Vagina (tissue), 2 donors: Measurements from ENCODE around the gene MYO7B. TPM values are rescaled to one million over a fixed set of nuclear protein-coding genes. Genes with fewer than 3 reads are reported as not detected.

Experiments used
- DNase-seq, 2 donors: peaks; one replicate each; pipeline ENCODE4 v3.0.0-alpha.2; 2017; ENCODE audit errors: extremely low spot score in 2 of 2
- H3K27ac ChIP-seq: fragments of 200-600 bp; sonication (generic); one replicate; pipeline ENCODE4 v1.5.1; 2019
- H3K27me3 ChIP-seq: fragments of 200-600 bp; sonication (generic); one replicate; pipeline ENCODE4 v1.5.1; 2019
- H3K36me3 ChIP-seq, 2 donors: fragments of 200-600 bp; sonication (generic); one replicate each; pipeline ENCODE4 v1.5.1; 2017 to 2019
- H3K4me1 ChIP-seq: fragments of 200-600 bp; sonication (generic); one replicate; pipeline ENCODE4 v1.5.1; 2019
- H3K4me3 ChIP-seq, 2 donors: fragments of 200-600 bp; sonication (generic); 1 replicate in 1 of 2; 2 replicates in 1 of 2; pipeline ENCODE4 v1.5.1; 2016 to 2019
- H3K9me3 ChIP-seq: fragments of 200-600 bp; sonication (generic); one replicate; pipeline ENCODE4 v1.5.1; 2019
- POLR2A ChIP-seq, 2 donors: fragments of 450-650 bp; IDR thresholded peaks; one replicate each; pipeline ENCODE4 v1.6.1; 2017; ENCODE audit warnings: antibody characterized with exemption in 2 of 2, mild to moderate bottlenecking in 2 of 2, moderate library complexity in 2 of 2
- POLR2AphosphoS5 ChIP-seq, 2 donors: sonication (generic); formaldehyde crosslinking; IDR thresholded peaks; one replicate each; pipeline ENCODE4 v1.9.0; 2017; ENCODE audit warnings: antibody characterized with exemption in 2 of 2, mild to moderate bottlenecking in 2 of 2, low read depth in 1 of 2; ENCODE audit not compliant: insufficient read depth in 1 of 2
- intact Hi-C: fragments of 100-400 bp; cut with DNase I; formaldehyde crosslinking; loops from one replicate; pipeline ENCODE4 v1.15.1; 2023
- total RNA-seq: library from RNA; depleted of rRNA; stranded (reverse); fragments of >200 nt; gene quantifications from one replicate; pipeline ENCODE4 v1.2.3, GENCODE V29; 2016
- TF ChIP-seq, protein P1 (sequence below), 3 experiments: fragments of 450-650 bp in 2 of 3; fragments of 200-600 bp in 1 of 3; sonication (generic) in 1 of 3; IDR thresholded peaks; one replicate each; pipeline ENCODE4 v1.5.1; 2017 to 2019; ENCODE audit warnings: antibody characterized with exemption in 3 of 3, mild to moderate bottlenecking in 2 of 3, moderate library complexity in 2 of 3

The MYO7B gene
- total RNA-seq, 1 donor from 2014 or later, result not detected

DNA sequence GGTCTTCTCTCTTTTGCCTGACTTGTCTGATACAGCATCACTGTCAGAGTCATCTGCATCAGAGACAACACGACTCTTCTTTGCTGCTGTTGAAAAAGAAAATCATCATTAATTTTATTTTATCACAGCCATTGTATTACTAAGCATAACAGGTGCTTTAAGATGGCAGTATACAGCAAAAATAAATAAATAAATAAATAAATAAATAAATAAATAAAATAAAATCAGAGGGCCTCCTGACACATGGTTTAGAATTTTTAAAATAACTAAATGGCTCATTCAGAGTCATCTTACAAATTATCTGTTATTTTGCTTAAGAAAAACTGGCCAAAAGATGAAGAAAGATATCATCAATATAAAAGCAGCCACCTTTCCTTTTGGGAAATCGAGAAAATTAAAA is 32.0 kb upstream of the MYO7B start:
- no peak for DNase-seq
- H3K4me3 ChIP-seq, result no peak overlapping the region
- H3K27me3 ChIP-seq, result no peaks in the 10 kb centered on the region
- H3K27ac ChIP-seq, result no peak overlapping the region
- intact Hi-C loops, result no loop called here
- no peak for TF ChIP-seq POLR2A (IDR thresholded peaks at IDR 0.05)
- TF ChIP-seq, protein P1, sequence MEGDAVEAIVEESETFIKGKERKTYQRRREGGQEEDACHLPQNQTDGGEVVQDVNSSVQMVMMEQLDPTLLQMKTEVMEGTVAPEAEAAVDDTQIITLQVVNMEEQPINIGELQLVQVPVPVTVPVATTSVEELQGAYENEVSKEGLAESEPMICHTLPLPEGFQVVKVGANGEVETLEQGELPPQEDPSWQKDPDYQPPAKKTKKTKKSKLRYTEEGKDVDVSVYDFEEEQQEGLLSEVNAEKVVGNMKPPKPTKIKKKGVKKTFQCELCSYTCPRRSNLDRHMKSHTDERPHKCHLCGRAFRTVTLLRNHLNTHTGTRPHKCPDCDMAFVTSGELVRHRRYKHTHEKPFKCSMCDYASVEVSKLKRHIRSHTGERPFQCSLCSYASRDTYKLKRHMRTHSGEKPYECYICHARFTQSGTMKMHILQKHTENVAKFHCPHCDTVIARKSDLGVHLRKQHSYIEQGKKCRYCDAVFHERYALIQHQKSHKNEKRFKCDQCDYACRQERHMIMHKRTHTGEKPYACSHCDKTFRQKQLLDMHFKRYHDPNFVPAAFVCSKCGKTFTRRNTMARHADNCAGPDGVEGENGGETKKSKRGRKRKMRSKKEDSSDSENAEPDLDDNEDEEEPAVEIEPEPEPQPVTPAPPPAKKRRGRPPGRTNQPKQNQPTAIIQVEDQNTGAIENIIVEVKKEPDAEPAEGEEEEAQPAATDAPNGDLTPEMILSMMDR (IDR thresholded peaks at IDR 0.05), result no peak
- TF ChIP-seq POLR2AphosphoS5 (IDR thresholded peaks at IDR 0.05; ENCODE audit: insufficient read depth in 1 of 2, low read depth in 1 of 2), result no peak
- H3K36me3 ChIP-seq, result peaks cover 0 to 60% of the 10 kb centered on the region in 2 donors
- no peaks in the 10 kb centered on the region for H3K9me3 ChIP-seq
- peaks cover 20% of the 10 kb centered on the region for H3K4me1 ChIP-seq

DNA sequence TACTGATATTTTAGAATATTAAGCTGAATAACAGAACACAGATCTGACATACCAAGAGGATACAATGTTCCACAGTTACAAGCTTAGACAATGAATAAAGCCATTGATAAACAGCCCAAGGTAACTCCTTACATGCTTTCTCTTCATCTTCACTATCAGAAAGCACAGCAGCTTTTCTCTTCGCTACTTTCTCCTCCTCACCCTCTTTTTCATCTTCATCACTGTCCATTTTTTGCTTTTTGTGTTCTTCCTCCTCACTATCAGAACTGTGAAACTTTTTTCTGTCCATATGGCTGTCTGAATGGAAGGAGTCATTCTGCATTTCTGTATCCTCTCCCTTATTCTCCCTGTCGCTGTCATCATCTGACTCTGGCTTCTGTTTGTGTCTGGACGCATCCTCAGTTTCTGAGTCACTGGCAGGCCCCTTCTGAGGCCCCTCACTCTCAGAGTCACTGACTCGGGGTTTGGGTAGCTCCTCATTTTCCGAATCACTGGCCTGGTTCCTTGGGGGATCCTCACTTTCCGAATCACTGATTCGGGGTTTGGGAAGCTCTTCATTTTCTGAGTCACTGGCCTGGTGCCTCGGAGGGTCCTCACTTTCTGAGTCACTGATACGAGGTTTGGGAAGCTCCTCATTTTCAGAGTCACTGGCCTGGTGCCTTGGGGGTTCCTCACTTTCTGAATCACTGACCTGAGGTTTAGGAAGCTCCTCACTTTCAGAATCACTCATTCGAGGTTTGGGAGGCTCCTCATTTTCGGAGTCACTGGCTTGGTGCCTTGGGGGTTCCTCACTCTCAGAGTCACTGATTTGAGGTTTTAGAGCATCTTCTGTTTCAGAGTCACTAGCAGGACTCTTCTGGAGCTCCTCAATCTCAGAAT is 30.7 kb upstream of the MYO7B start:
- H3K9me3 ChIP-seq, result no peaks in the 10 kb centered on the region
- intact Hi-C loops, result loop anchor here (5.0 kb wide), 1 partner anchor 148 kb away; no protein-coding TSS in a partner anchor

DNA sequence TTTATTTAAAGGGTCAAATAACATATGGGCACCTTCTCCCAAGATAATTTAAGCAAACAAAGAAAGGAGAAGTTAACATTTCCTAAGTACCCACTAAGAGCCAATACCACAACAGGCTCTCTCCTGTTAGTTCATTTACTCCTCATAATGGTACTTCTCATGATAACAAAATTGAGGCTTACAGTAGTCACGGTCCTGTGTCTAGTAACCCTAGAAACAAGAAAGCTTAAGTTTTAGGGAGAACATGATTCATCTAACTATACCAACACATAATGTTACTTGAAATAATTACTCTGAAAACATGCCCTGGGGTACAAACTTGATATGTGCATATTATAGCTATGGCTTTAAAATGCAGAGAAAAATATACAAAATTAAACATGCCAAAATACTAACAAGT is 29.0 kb upstream of the MYO7B start:
- Histone ChIP-seq H3K27ac (no peak overlapping the region), H3K9me3 (no peaks in the 10 kb centered on the region), H3K27me3 (no peaks in the 10 kb centered on the region), H3K36me3 (peaks cover 0 to 44% of the 10 kb centered on the region in 2 donors), H3K4me3 (no peak overlapping the region), H3K4me1 (peaks cover 31% of the 10 kb centered on the region)
- DNase-seq, result no peak
- TF ChIP-seq, protein P1 (IDR thresholded peaks at IDR 0.05), result no peak
- no peak for TF ChIP-seq POLR2AphosphoS5 (IDR thresholded peaks at IDR 0.05; ENCODE audit: insufficient read depth in 1 of 2, low read depth in 1 of 2)
- no peak for TF ChIP-seq POLR2A (IDR thresholded peaks at IDR 0.05)
- intact Hi-C loops, result loop anchor here (5.0 kb wide), 1 partner anchor 146 kb away; no protein-coding TSS in a partner anchor

More for the DNA sequence above, 30.7 kb upstream of the MYO7B start:
- Histone ChIP-seq H3K4me1 (peaks cover 31% of the 10 kb centered on the region), H3K27me3 (no peaks in the 10 kb centered on the region), H3K36me3 (peaks cover 0 to 50% of the 10 kb centered on the region in 2 donors), H3K4me3 (no peak overlapping the region), H3K27ac (no peak overlapping the region)
- no peak for DNase-seq
- no peak for TF ChIP-seq POLR2AphosphoS5 (IDR thresholded peaks at IDR 0.05; ENCODE audit: insufficient read depth in 1 of 2, low read depth in 1 of 2)
- TF ChIP-seq, protein P1 (IDR thresholded peaks at IDR 0.05), result no peak
- no peak for TF ChIP-seq POLR2A (IDR thresholded peaks at IDR 0.05)

DNA sequence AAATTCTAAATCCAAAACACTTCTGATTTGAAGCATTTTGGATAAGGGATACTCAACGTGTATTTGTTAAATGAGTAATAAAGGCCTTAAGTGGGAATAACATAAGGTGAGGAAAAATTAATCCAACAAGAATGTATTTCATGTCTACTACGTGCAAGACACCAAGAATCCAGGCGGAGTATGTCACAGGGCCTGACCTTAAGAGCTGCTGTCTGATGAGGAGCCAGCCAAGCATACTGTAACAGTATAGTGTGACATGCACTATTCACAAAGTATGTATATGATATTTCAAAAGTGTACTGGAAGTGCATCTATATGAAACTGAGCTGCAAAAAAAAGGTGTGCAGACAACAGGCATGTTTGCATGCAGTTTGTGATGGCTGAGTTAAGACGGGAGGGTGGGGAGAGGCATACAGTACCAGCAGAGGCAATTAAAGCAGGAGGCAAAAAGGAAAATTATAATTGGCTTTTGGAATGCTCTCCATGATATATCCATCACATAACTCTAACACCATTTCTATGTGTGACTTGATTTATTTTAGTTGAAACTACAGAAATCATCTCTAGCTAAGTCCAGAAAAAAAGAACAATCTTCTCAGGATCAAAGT is 27.4 kb upstream of the MYO7B start:
- TF ChIP-seq POLR2AphosphoS5 (IDR thresholded peaks at IDR 0.05; ENCODE audit: insufficient read depth in 1 of 2, low read depth in 1 of 2) (no peak), POLR2A (IDR thresholded peaks at IDR 0.05) (no peak)
- TF ChIP-seq, protein P1 (IDR thresholded peaks at IDR 0.05), result no peak
- H3K36me3 ChIP-seq, result peaks cover 0 to 27% of the 10 kb centered on the region in 2 donors
- H3K27ac ChIP-seq, result peak overlapping the region; percentile 7
- peaks cover 37% of the 10 kb centered on the region for H3K4me1 ChIP-seq
- no peaks in the 10 kb centered on the region for H3K27me3 ChIP-seq
- no peak overlapping the region for H3K4me3 ChIP-seq
- no peak for DNase-seq
- intact Hi-C loops, result loop anchor here (5.0 kb wide), 1 partner anchor 144 kb away; no protein-coding TSS in a partner anchor
- H3K9me3 ChIP-seq, result no peaks in the 10 kb centered on the region
